ENCODE measurements around the gene CCM2.
"Not testable (repeated sequence)": the region's sequence is repeated elsewhere in the genome, so short reads cannot be mapped to it uniquely, and the experiment has no call there.

Gene CCM2

DNA sequence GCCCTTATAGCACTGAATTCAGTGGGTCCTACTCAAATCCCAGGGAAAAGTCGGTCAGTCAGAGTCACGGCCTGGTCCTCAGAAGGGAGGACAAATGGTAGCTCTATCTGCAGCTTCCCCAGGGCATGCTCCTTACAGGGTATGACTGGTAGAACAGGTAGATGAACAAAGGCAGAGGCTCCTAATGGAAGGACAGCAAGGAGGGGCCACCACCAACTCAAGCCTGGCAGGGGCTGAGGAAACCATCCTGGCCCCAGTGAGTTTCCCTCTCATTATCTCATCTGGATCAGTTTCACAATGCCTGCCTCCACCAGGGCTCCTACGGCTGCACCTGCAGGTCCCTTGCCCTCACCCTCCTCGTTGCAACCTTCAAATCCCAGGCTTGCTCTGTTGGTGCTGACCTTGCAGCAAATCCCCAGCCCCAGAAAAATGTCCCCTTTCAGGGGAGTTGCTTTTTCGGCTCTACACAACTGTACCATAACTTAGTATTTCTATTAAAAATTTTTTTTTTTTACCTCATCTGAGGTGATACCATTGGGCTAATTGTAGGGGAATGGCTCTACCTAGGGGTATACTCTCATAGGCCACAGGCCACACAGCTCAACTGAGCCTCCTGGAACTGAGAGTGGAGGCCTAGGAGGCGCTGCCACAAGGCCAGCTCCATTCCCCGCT is 18.8 kb upstream of the CCM2 start:
- no peak for DNase-seq (ENCODE audit: low spot score)

GRCh38 chr7:44982535-44982923 is 17.5 kb upstream of the CCM2 start:
- no peak for DNase-seq (ENCODE audit: low spot score)

GRCh38 chr7:44982970-44983369 is 17.0 kb upstream of the CCM2 start:
- no peak for DNase-seq (ENCODE audit: low spot score)

GRCh38 chr7:44983742-44984477 is 16.1 kb upstream of the CCM2 start:
- no peak for DNase-seq (ENCODE audit: low spot score)

DNA sequence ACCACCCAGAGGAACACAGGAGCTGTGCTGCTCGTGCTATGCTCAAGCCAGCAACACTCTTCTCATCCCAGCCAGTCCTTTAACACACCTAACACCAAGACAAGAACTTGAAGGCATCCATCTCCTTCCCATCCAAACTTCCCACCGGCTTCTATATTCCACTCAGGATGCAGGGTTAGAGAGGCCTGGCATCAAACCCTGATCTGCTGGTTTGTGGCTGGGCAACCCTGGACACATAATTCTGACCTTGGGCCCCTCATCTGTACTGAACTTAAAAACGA is 15.6 kb upstream of the CCM2 start:
- DNase-seq (ENCODE audit: low spot score), result no peak

- no peak for DNase-seq (ENCODE audit: low spot score)
Measured at GRCh38 chr7:44985033-44985695, 14.8 kb upstream of the CCM2 start.

- DNase-seq (ENCODE audit: low spot score), result no peak
Measured at GRCh38 chr7:44985900-44986217, 14.1 kb upstream of the CCM2 start.

DNA sequence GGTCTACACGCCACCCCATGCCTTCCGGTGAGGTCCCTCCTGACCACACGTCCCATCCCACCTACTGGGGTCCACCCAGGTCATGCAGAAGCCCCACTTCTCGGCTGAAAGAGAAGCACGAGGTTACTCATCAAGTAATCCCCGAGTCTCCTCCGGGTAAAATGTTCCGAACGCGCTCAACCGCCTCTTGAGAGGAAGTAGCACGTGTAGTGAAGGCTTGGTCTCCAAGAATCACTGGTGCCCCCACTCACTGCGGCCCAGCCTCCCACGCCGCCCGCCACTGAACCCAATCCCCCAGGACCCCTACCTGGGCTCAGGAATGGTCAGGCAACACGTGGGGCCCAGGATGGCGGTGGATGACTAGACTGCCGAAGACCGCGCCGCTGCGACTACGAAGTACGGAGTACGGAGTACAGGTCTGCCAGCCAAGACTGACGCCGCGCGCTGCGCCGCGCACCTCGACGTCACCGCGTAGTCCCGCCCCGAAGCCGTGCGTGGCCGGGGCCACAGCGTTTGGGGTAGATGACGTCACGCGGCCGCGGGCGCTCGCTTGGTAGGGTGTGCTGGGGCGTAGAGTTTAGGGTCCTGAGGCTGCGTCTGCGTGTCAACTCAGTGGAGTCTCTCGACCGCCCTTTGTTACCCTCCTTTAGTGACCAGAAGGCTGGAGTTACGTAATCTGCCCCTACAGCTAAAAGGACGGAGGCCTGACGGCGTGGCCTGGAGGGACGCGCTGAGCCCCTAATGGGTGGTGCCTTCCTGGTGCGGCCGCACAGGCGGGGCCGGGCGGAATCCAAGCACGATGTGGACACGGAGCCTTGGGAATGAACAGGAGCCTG is 13.6 kb upstream of the CCM2 start:
- DNase-seq (ENCODE audit: low spot score), result peak; percentile 87

- no peak for DNase-seq (ENCODE audit: low spot score)
Measured at GRCh38 chr7:44987457-44987856, 12.5 kb upstream of the CCM2 start.

DNA sequence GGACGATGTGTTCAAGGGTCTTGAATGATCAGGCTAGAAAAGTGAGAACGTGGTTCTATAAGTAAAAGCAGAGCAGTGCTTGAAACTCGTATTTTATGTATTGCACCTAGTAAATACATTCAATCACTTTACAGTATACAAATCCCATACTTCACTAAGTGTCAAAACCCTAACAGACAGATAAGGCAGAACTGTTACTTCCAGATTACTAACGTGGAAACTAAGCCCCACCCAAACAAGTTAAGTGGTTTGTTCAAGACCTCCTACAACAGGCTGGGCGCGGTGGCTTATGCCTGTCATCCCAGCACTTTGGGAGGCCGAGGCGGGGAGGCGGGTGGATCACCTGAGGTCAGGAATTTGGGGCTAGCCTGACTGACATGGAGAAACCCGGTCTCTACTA is 12.0 kb upstream of the CCM2 start:
- no peak for DNase-seq (ENCODE audit: low spot score)

DNA sequence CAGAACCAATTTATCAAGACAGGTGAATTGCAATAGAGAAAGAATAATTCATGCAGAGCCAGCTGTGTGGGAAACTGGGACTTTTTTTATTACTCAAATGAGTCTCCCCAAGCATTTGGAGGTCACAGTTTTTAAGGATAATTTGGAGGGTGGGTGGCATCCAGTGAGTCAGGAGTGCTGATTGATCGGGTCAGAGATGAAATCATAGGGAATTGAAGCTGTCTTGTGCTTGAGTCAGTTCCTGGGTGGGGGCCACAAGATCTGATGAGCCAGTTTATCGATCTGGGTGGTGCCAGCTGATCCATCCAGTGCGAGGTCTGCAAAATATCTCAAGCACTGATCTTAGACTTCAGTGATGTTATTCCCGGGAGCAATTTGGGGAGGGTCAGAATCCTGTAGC is 11.3 kb upstream of the CCM2 start:
- DNase-seq (ENCODE audit: low spot score), result no peak

DNA sequence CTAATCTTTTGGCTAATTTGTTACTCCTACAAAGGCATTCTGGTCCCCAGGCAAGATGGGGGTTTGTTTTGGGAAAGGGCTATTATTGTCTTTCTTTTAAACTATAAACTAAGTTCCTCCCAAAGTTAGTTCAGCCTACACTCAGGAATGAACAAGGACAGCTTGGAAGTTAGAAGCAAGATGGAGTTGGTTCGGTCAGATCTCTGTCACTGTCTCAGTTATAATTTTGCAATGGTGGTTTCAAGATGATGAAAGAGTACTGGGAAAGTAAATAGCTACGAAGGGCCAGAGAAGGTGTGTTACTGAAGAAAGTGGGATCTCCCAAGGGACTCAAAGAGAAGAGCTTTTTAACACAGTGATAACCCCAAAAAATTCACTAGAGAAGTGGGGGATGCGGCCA is 10.9 kb upstream of the CCM2 start:
- DNase-seq (ENCODE audit: low spot score), result no peak

DNA sequence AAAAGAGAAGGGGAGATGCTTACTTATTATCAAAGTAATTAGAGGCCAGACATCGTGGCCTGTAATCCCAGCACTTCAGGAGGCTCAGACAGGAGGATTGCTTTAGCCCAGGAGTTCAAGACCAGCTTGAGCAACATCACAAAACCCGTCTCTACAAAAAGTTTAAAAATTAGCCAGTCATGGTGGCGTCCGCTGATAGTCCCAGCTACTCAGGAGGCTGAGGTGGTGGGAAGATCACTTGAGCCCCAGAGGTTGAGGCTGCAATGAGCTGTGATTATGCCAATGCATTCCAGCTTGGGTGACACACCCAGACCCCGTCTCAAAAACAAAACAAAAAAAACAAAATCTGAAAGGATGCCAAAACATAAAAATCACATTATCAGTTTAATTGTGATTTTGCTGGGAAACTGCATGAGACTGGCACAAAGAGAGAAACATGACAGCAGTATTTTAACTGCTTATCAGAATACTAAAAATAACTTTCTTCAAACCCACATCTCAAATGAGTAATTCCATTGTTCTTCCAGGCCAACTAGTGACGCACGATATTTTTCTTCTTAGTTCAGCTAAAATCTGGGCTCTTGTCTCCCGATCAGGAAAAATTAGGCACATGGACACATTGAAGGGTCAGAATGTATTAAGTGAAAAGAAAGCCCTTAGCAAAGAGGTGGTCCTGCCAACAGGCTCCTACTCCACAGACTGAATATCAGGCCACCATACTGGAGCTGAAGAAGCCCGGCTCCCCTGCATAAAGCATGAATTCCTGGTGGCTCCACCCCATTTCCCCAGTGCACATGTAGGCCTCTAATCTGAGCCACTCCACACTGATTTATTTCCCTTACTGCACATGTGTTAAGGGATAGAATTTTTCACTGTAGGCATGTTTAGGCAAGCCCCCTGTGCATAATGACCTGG is 9.6 kb upstream of the CCM2 start:
- peak; percentile 48 for DNase-seq (ENCODE audit: low spot score)

- not testable (repeated sequence) for DNase-seq (ENCODE audit: low spot score)
Measured at GRCh38 chr7:44992004-44992795, 7.8 kb upstream of the CCM2 start.

DNA sequence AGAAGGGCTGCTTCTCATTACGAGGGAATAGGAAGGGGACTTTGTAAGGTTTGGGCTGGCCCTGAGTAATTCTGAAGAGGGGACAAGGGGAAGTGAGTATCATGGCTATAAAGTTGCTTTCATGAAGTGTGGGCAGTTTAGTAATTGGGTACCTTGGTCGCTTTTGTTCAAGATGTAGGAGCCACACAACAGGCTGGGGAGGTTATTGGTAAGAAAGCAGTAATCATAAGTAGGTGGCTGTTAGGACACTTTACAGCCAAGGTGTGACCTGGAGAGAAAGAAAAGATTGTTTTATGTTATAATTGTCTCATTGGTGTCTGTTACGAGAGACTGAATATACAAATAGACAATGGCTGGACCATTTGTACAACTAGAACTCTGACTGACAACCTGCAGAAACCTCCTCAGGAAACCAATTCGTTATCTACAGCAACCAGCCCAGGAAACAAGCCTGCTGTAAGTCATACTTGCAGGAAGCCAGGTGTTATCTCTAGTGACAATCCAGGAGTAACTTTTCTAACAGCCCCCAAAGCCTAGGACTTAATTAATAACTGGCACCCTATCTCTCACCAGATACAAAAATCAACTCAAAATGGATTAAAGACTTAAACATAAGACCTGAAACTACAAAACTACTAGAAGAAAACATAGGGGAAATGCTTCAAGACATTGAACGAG is 5.0 kb upstream of the CCM2 start:
- no peak for DNase-seq (ENCODE audit: low spot score)

- no peak for DNase-seq (ENCODE audit: low spot score)
Measured at GRCh38 chr7:44995555-44996493, 4.2 kb upstream of the CCM2 start.

GRCh38 chr7:44998153-44998871 is 1.7 kb upstream of the CCM2 start:
- no peak for DNase-seq (ENCODE audit: low spot score)

DNA sequence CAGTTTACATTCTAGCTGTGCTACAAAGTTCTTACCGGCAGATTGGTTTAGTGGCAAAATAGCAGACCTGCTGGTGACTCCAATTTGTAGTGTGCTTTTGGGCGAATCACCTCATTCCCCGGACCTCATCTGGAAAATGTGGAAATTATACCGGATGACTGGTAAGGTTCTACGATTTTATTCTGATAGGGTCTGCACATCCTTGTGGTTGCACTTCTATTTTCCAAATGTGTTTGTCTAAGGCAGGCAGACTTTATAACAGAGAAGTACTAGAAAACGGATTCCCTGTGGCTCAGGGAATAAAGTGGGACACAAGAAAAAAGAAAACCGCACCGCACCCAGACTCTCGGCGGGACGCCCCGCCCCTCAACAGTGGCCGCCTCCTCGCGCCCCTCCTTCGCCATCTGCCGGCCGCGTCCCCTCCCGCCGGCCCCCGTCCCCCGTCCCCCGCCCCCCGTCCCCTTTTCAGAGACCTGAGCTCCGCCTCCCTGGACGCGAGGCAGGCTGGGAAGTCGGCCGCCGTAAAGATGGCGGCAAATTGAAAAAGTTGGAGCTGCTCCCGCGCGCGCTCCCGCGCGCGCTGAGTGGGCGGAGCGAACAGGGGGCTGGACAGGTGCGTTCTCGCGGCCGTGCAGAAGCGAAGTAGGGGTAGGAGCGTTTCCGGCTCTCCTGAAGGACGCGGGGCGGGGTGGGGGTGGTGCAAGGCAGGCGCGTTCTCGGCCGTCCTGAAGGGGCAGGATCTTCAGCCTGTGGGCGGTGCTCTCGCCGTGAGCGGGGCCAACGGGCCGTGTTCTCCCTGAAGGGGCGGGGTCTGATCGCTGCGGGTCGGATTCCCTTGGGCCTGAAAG is 532 bp upstream of the CCM2 start:
- DNase-seq (ENCODE audit: low spot score), result peak; percentile 94

All from hepatic stellate cell (primary cell).